B cell (primary cell): ENCODE measurements around the gene R3HDM4. TPM values are rescaled to one million over a fixed set of nuclear protein-coding genes. Genes with fewer than 3 reads are reported as not detected.

Source experiments
- ATAC-seq: fragments of 200-7000 bp; cut with Tn5 transposase; one replicate; pipeline ENCODE4 v1.10.0; 2021; ENCODE audit warnings: low read depth, mild to moderate bottlenecking, moderate number of reproducible peaks, moderate library complexity
- CTCF ChIA-PET: fragments of 350-600 bp; sonication (Branson Sonifier 250); formaldehyde crosslinking; loops from one replicate; lab custom pipeline; 2021; ENCODE audit warnings: antibody characterized with exemption, inconsistent platforms; lab: Charles Lee
- POLR2A ChIA-PET: fragments of 350-600 bp; sonication (Branson Sonifier 250); formaldehyde crosslinking; loops from one replicate; lab custom pipeline; 2021; ENCODE audit warnings: antibody characterized with exemption; lab: Charles Lee
- DNase-seq: peaks from one replicate; pipeline ENCODE4 v3.0.0; 2013
- H2AFZ ChIP-seq: 2 replicates; pipeline ENCODE4 v1.6.1; 2012; ENCODE audit warnings: mild to moderate bottlenecking, low read depth, low read length; ENCODE audit not compliant: insufficient read depth, poor library complexity, severe bottlenecking
- H3K27ac ChIP-seq, 2 donors: 1 replicate in 1 of 2; 2 replicates in 1 of 2; pipeline ENCODE4 v1.5.1; 2012 to 2013; ENCODE audit warnings: low read length in 2 of 2, mild to moderate bottlenecking in 2 of 2, moderate library complexity in 1 of 2
- H3K27me3 ChIP-seq, 4 experiments: fragments of 200-600 bp in 1 of 4; sonication (generic) in 1 of 4; replicated peaks in 1 of 4; 1 replicate in 2 of 4; 2 replicates in 2 of 4; pipeline versions ENCODE4 v1.6.1 to v1.7.0; 2013 to 2016; ENCODE audit warnings: low read length in 3 of 4, mild to moderate bottlenecking in 2 of 4, mixed read lengths in 1 of 4, moderate library complexity in 1 of 4; ENCODE audit not compliant: insufficient read depth in 4 of 4, control insufficient read depth in 3 of 4; ENCODE audit errors: control extremely low read depth in 1 of 4
- H3K36me3 ChIP-seq, 2 experiments: replicated peaks in 1 of 2; 1 replicate in 1 of 2; 2 replicates in 1 of 2; pipeline versions ENCODE4 v1.6.1 to v1.7.1; 2013; ENCODE audit warnings: low read length in 1 of 2; ENCODE audit not compliant: insufficient read depth in 2 of 2, control insufficient read depth in 1 of 2; ENCODE audit errors: control extremely low read depth in 1 of 2, extremely low read depth in 1 of 2
- H3K4me1 ChIP-seq, 2 donors: fragments of 200-600 bp in 1 of 2; sonication (generic) in 1 of 2; 1 replicate in 1 of 2; 2 replicates in 1 of 2; pipeline versions ENCODE4 v1.5.1 to v1.6.1; 2013 to 2017; ENCODE audit warnings: low read length in 2 of 2; ENCODE audit not compliant: control insufficient read depth in 2 of 2, insufficient read depth in 2 of 2
- H3K4me2 ChIP-seq: replicated peaks from 2 replicates; pipeline ENCODE3; 2012; ENCODE audit warnings: mild to moderate bottlenecking, low read depth, low read length; ENCODE audit not compliant: poor library complexity, severe bottlenecking
- H3K4me3 ChIP-seq, 5 experiments: fragments of 200-600 bp in 1 of 5; sonication (generic) in 1 of 5; 1 replicate in 3 of 5; 2 replicates in 2 of 5; pipeline versions ENCODE4 v1.5.1 to v1.7.0; 2011 to 2016; ENCODE audit warnings: low read length in 4 of 5, mild to moderate bottlenecking in 4 of 5, low read depth in 2 of 5, control low read depth in 1 of 5, moderate library complexity in 1 of 5; ENCODE audit not compliant: insufficient read depth in 1 of 5; ENCODE audit errors: control extremely low read depth in 1 of 5, extremely low read depth in 1 of 5
- H3K79me2 ChIP-seq: fragments of 200-600 bp; sonication (generic); one replicate; pipeline ENCODE4 v1.6.0; 2016; ENCODE audit warnings: low read length; ENCODE audit not compliant: control insufficient read depth, insufficient read depth
- H3K9ac ChIP-seq: fragments of 200-600 bp; sonication (generic); 2 replicates; pipeline ENCODE4 v1.6.1; 2017; ENCODE audit warnings: mild to moderate bottlenecking, low read length, moderate library complexity
- H3K9me3 ChIP-seq, 3 donors: one replicate each; pipeline versions ENCODE4 v1.6.1 to v1.7.1; 2013; ENCODE audit warnings: low read length in 2 of 3; ENCODE audit not compliant: control insufficient read depth in 2 of 3, insufficient read depth in 1 of 3; ENCODE audit errors: control extremely low read depth in 1 of 3
- H4K20me1 ChIP-seq: 2 replicates; pipeline ENCODE4 v1.6.0; 2012; ENCODE audit warnings: mild to moderate bottlenecking, low read length; ENCODE audit not compliant: insufficient read depth, control insufficient read depth, poor library complexity, severe bottlenecking
- H3K27ac Mint-ChIP-seq: one replicate; pipeline ENCODE4 v1.8.0; 2021; ENCODE audit warnings: mixed read lengths
- H3K27me3 Mint-ChIP-seq: one replicate; pipeline ENCODE4 v1.8.0; 2021; ENCODE audit warnings: mixed read lengths
- H3K4me1 Mint-ChIP-seq: one replicate; pipeline ENCODE4 v1.8.0; 2021; ENCODE audit warnings: mixed read lengths
- H3K4me3 Mint-ChIP-seq: one replicate; pipeline ENCODE4 v1.8.0; 2021; ENCODE audit warnings: mixed read lengths
- H3K9me3 Mint-ChIP-seq: one replicate; pipeline ENCODE4 v1.8.0; 2022; ENCODE audit warnings: mixed read lengths; ENCODE audit not compliant: insufficient read depth
- CTCF ChIP-seq: fragments of 200-600 bp; IDR thresholded peaks from one replicate; pipeline ENCODE4 v1.8.0; 2022; ENCODE audit warnings: antibody characterized with exemption, mild to moderate bottlenecking
- EZH2 ChIP-seq: IDR thresholded peaks from 2 replicates; pipeline ENCODE4 v1.6.1; 2012; ENCODE audit warnings: borderline replicate concordance, low read depth, mild to moderate bottlenecking, moderate library complexity, low read length; ENCODE audit not compliant: insufficient read depth, poor library complexity, severe bottlenecking
- WGBS: methylation state at CpG from one replicate; pipeline ENCODE4 v1.1.5; 2013; ENCODE audit warnings: missing lambda C conversion rate; ENCODE audit not compliant: insufficient coverage; 5-methylcytosine and 5-hydroxymethylcytosine counted together
- intact Hi-C: fragments of 100-400 bp; cut with micrococcal nuclease; formaldehyde crosslinking; loops from one replicate; pipeline ENCODE4 v1.10.0; 2022
- polyA plus RNA-seq: library from polyadenylated mRNA; depleted of rRNA; stranded (reverse); fragments of >200 nt; gene quantifications from 2 replicates; pipeline ENCODE4 v1.2.3, GENCODE V29; 2012
- total RNA-seq, 2 donors: library from RNA; stranded (reverse); fragments of 120-200 nt in 1 of 2; gene quantifications; 1 replicate in 1 of 2; 2 replicates in 1 of 2; pipeline versions ENCODE4 v1.2.3 to v1.2.4, GENCODE V29; 2013 to 2022

Gene R3HDM4
- total and polyA plus RNA-seq, 2 donors (not counting 1 experiment from before 2014, with no cell fraction given) = 168 to 176 TPM

DNA sequence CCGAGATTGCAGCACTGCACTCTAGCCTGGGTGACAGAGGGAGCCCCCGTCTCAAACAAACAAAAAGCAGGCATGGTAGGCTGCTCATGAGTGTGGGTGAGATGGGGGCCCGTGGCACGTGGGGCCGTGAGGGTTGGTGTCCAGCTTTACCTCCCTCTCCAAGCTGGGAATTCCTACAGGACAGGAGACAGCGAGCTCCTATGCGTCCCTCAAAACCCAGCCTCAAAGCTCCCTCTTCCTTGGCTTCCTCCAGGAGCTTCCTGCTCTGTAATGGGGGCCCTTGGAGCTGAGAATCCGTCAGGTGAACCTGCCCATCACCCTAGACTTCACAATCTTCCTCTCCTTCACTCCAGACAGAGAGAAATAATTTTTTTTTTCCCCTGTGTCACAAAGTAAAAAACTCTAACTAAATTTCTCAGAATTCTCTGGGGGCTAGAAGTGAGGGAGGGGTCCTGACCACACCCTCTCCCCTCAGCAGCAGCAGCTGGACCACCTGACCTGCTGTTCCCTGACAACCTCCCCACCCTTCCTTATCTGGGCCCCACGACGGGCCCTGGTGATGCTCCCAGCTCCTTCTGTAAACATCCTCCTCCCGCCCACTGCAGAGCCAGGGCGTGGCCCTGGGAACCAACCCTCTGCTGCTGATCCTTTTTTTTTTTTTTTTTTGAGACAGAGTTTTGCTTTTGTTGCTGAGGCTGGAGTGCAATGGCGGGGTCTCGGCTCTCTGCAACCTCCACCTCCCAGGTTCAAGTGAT, 49.0 kb upstream of the R3HDM4 start:
- Histone ChIP-seq H4K20me1 (peaks cover 23% of the 10 kb centered on the region), H3K27ac (no peak overlapping the region), H3K4me1 (no peaks in the 10 kb centered on the region), H3K27me3 (no peaks in the 10 kb centered on the region), H3K4me2 (no peak overlapping the region), H3K36me3 (peaks cover 0 to 48% of the 10 kb centered on the region in 2 experiments), H3K79me2 (peaks cover 10% of the 10 kb centered on the region), H3K9me3 (peaks cover 0 to 15% (median 0%) of the 10 kb centered on the region in 3 donors), H3K9ac (no peak overlapping the region), H3K4me3 (no peak overlapping the region), H2AFZ (no peak overlapping the region)
- Mint-ChIP-seq H3K4me1 (peaks cover 2% of the 10 kb centered on the region), H3K4me3 (no peak overlapping the region), H3K27me3 (no peaks in the 10 kb centered on the region), H3K9me3 (no peaks in the 10 kb centered on the region), H3K27ac (no peak overlapping the region)
- intact Hi-C loops = no loop called here
- DNase-seq = no peak
- ChIA-PET CTCF (interaction anchor here (1.4 to 1.5 kb wide), 2 partner anchors 15 to 23 kb away, joined by 3 to 4 read pairs; no protein-coding TSS in a partner anchor), POLR2A (interaction anchor here (0.7 kb wide), 1 partner anchor 37 kb away, joined by 3 read pairs; no protein-coding TSS in a partner anchor)
- TF ChIP-seq EZH2 (no peak), CTCF (no peak)
- no peak for ATAC-seq
- 93% methylated on average over 5 of the region's 14 CpGs for WGBS

DNA sequence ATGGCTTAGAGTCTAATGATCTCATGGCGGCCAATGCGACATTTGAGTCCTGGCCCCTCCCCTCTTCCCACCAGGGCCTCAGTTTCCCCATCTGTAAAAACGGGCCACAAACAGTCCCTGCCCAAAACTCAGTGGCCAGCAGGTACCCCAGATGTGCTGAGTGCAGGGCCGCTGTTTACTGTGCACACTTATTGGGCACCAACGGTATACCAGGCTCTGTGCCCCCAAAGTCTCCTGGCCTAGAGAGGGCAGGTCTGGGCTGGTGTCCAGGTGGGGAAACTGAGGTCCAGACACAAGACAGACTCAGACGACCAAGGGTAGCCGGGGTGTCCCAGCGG, 47.6 kb upstream of the R3HDM4 start:
- ATAC-seq (no peak), DNase-seq (no peak)
- Histone ChIP-seq H3K79me2 (peaks cover 21% of the 10 kb centered on the region), H4K20me1 (peaks cover 37% of the 10 kb centered on the region), H3K4me2 (no peak overlapping the region), H3K36me3 (peaks cover 0 to 43% of the 10 kb centered on the region in 2 experiments), H3K9me3 (peaks cover 0 to 8% (median 0%) of the 10 kb centered on the region in 3 donors), H2AFZ (no peak overlapping the region), H3K4me3 (no peak overlapping the region), H3K4me1 (peaks cover 0 to under 1% of the 10 kb centered on the region in 2 donors), H3K27me3 (no peaks in the 10 kb centered on the region), H3K9ac (no peak overlapping the region), H3K27ac (no peak overlapping the region)
- ChIA-PET CTCF (no interaction called here), POLR2A (no interaction called here)
- no peaks in the 10 kb centered on the region for H3K27me3 Mint-ChIP-seq
- intact Hi-C loops = no loop called here
- H3K9me3 Mint-ChIP-seq = no peaks in the 10 kb centered on the region
- no peak overlapping the region for H3K27ac Mint-ChIP-seq
- peaks cover 3% of the 10 kb centered on the region for H3K4me1 Mint-ChIP-seq
- H3K4me3 Mint-ChIP-seq = no peak overlapping the region
- TF ChIP-seq EZH2 (no peak), CTCF (no peak)
- WGBS = 89% methylated on average over 8 of the region's 8 CpGs
